HepG2 (cell line): ENCODE data around the gene TEKT5. TPM values are rescaled to one million over a fixed set of nuclear protein-coding genes. Genes with fewer than 3 reads are reported as not detected.

ENCODE experiments used
- CCDC6 ChIP-seq: sonication (generic); formaldehyde crosslinking; IDR thresholded peaks from 2 replicates; pipeline ENCODE4 v1.8.1; 2022; ENCODE audit warnings: mild to moderate bottlenecking, missing genetic modification reagents, moderate library complexity
- CEBPG ChIP-seq: IDR thresholded peaks from 2 replicates; pipeline ENCODE4 v1.6.1; 2016
- CHD2 ChIP-seq: IDR thresholded peaks from 2 replicates; pipeline ENCODE4 v1.6.1; 2011; ENCODE audit warnings: low read depth, low read length, improper control_type of control experiment
- MBNL3 ChIP-seq: fragments of 250-450 bp; sonication (Bioruptor Pico); conservative IDR thresholded peaks from 2 replicates; pipeline ENCODE4 v1.8.0; 2022; ENCODE audit warnings: mild to moderate bottlenecking, inconsistent platforms
- MYC ChIP-seq: sonication (generic); formaldehyde crosslinking; IDR thresholded peaks from 2 replicates; pipeline ENCODE4 v1.9.0; 2021; ENCODE audit warnings: missing genetic modification reagents, borderline replicate concordance
- NCOA2 ChIP-seq: sonication (generic); formaldehyde crosslinking; IDR thresholded peaks from 2 replicates; pipeline ENCODE4 v1.8.0; 2022; ENCODE audit warnings: inconsistent platforms
- PAXIP1 ChIP-seq: sonication (generic); formaldehyde crosslinking; conservative IDR thresholded peaks from 2 replicates; pipeline ENCODE4 v1.4.0; 2020; ENCODE audit warnings: mild to moderate bottlenecking, missing genetic modification reagents, moderate library complexity
- PHF20 ChIP-seq: sonication (generic); formaldehyde crosslinking; IDR thresholded peaks from 2 replicates; pipeline ENCODE4 v1.5.0; 2020; ENCODE audit warnings: mild to moderate bottlenecking, missing genetic modification reagents
- PRMT3 ChIP-seq: sonication (generic); formaldehyde crosslinking; IDR thresholded peaks from 2 replicates; pipeline ENCODE4 v1.8.1; 2022; ENCODE audit warnings: low read depth, mild to moderate bottlenecking, moderate library complexity, missing genetic modification reagents, borderline replicate concordance
- SNAPC4 ChIP-seq: sonication (generic); formaldehyde crosslinking; IDR thresholded peaks from 2 replicates; pipeline ENCODE4 v1.4.0; 2020; ENCODE audit warnings: mild to moderate bottlenecking, missing genetic modification reagents
- SP1 ChIP-seq, 2 experiments: fragments of 450-650 bp in 1 of 2; sonication (generic) in 1 of 2; formaldehyde crosslinking in 1 of 2; IDR thresholded peaks; 2 replicates each; pipeline versions ENCODE4 v1.4.0 to v1.6.1; 2016 to 2020; ENCODE audit warnings: missing genetic modification reagents in 1 of 2
- TBX2 ChIP-seq: sonication (generic); formaldehyde crosslinking; IDR thresholded peaks from 2 replicates; pipeline ENCODE4 v1.5.0; 2020; ENCODE audit warnings: missing genetic modification reagents, mild to moderate bottlenecking, borderline replicate concordance
- USF2 ChIP-seq, 2 experiments: sonication (generic) in 1 of 2; formaldehyde crosslinking in 1 of 2; IDR thresholded peaks; 2 replicates each; pipeline versions ENCODE4 v1.5.1 to v1.6.1; 2011 to 2020; ENCODE audit warnings: borderline replicate concordance in 1 of 2, low read depth in 1 of 2, low read length in 1 of 2, mild to moderate bottlenecking in 1 of 2, missing genetic modification reagents in 1 of 2, moderate library complexity in 1 of 2
- ZNF10 ChIP-seq: sonication (generic); formaldehyde crosslinking; IDR thresholded peaks from 2 replicates; pipeline ENCODE4 v1.4.0; 2020; ENCODE audit warnings: mild to moderate bottlenecking, low read depth, missing genetic modification reagents, borderline replicate concordance
- ZNF337 ChIP-seq: sonication (generic); formaldehyde crosslinking; IDR thresholded peaks from 2 replicates; pipeline ENCODE4 v1.5.1; 2020; ENCODE audit warnings: missing genetic modification reagents, low read depth, mild to moderate bottlenecking, borderline replicate concordance
- ZNF451 ChIP-seq: sonication (generic); formaldehyde crosslinking; IDR thresholded peaks from 2 replicates; pipeline ENCODE4 v1.5.0; 2020; ENCODE audit warnings: mild to moderate bottlenecking, missing genetic modification reagents
- ZNF724P ChIP-seq: sonication (generic); formaldehyde crosslinking; IDR thresholded peaks from 2 replicates; pipeline ENCODE4 v1.8.0; 2022; ENCODE audit warnings: missing genetic modification reagents, borderline replicate concordance
- polyA plus RNA-seq, 8 experiments: library from polyadenylated mRNA; depleted of rRNA in 3 of 8; stranded (reverse) in 7 of 8; unstranded in 1 of 8; fragments of >200 nt; fragmentation: Illumina TruSeq in 4 of 8; extraction: Trizol in 4 of 8; gene quantifications; 2 replicates each; pipeline versions ENCODE4 v1.2.1 to v1.2.3, GENCODE V29; 2011 to 2016; ENCODE audit warnings: low read depth in 4 of 8, missing spikeins in 1 of 8, mixed read lengths in 1 of 8; ENCODE audit not compliant: insufficient read depth in 1 of 8
- total RNA-seq, 5 experiments: library from RNA; depleted of rRNA; stranded (reverse); fragments of >200 nt; fragmentation: Illumina TruSeq; extraction: Trizol; gene quantifications; 2 replicates each; pipeline ENCODE4 v1.2.3, GENCODE V29; 2016; ENCODE audit warnings: low read depth in 1 of 5

TEKT5 gene
- total and polyA plus RNA-seq, 2 of the 13 experiments (the other 11 are each of a cell fraction or from before 2014, with no cell fraction given): 0.16 TPM; not detected in 1

- no peak for TF ChIP-seq SNAPC4 (CRISPR knock-in tag)
- TF ChIP-seq PRMT3: no peak
- no peak; the same call in 1 of the 2 replicates for TF ChIP-seq ZNF724P (CRISPR knock-in tag)
- TF ChIP-seq USF2 (IDR thresholded peaks at IDR 0.05; ENCODE audit: low read depth, low read length): no peak
- no peak for TF ChIP-seq USF2 (CRISPR knock-in tag; IDR thresholded peaks at IDR 0.05; ENCODE audit: borderline replicate concordance)
- TF ChIP-seq SP1 (IDR thresholded peaks at IDR 0.05): no peak
- no peak for TF ChIP-seq SP1 (CRISPR knock-in tag; IDR thresholded peaks at IDR 0.05)
- TF ChIP-seq ZNF451 (CRISPR knock-in tag): peak; percentile 86; the same call in 1 of the 2 replicates
- TF ChIP-seq TBX2: peak; percentile 80; the same call in 1 of the 2 replicates
- TF ChIP-seq CEBPG (CRISPR knock-in tag): no peak
- peak; percentile 92 for TF ChIP-seq PAXIP1 (CRISPR knock-in tag)
- TF ChIP-seq PHF20 (CRISPR knock-in tag): no peak
- TF ChIP-seq ZNF337: no peak
- TF ChIP-seq CCDC6: no peak; the same call in 1 of the 2 replicates
- TF ChIP-seq MBNL3 (CRISPR knock-in tag): no peak
- TF ChIP-seq NCOA2: peak; percentile 81
- peak; percentile 31; the same call in 1 of the 2 replicates for TF ChIP-seq MYC (CRISPR knock-in tag)
- no peak for TF ChIP-seq ZNF10 (CRISPR knock-in tag)
- no peak for TF ChIP-seq CHD2
Observed at GRCh38 chr16:10728003-10728887, 33.5 kb upstream of the TEKT5 start (continued).
